ENCODE measurements around the gene TPD52L2. TPM values are rescaled to one million over a fixed set of nuclear protein-coding genes. Genes with fewer than 3 reads are reported as not detected.

The TPD52L2 gene
- total RNA-seq, 1 donor from 2014 or later = 141 TPM

DNA sequence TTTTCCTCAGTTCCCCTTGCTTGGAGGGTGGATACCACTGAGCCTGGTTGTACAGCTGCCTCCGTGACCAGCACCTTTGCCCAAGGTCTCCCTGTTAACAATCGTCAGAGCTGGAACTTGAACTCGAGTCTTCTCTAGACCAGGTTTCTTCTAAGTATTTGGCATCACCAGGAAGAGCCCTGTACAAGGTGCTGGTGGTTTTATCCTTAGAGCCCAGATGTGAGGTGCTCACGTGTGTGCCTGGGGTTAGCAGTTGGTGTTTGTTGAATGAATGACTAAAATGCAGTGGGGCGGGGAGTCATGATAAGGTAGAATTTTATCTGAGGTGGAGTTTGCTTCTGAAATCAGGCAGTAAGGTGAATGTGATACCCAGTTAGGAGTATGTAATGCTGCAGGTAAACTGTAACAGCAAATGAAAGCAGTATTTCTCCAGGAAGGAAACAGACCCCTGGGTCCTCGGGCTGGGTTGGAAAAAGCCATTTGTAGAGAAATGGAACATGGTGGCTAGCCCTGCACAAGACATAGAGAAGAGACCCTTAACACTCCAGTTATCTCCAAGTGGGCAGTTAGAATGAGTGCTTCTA is 33.0 kb downstream of the TPD52L2 start:
- Mint-ChIP-seq H3K27ac (ENCODE audit: unreplicated experiment) (peak overlapping the region; percentile 5), H3K4me3 (ENCODE audit: unreplicated experiment) (no peak overlapping the region), H3K9me3 (ENCODE audit: low read depth) (no peaks in the 10 kb centered on the region), H3K27me3 (ENCODE audit: low read depth) (no peaks in the 10 kb centered on the region), H3K36me3 (ENCODE audit: low read depth) (no peaks in the 10 kb centered on the region), H3K4me1 (ENCODE audit: low read depth) (peaks cover 42% of the 10 kb centered on the region)
- TF ChIP-seq CTCF (IDR thresholded peaks at IDR 0.05) = no peak
- DNase-seq (ENCODE audit: low spot score) = no peak

GRCh38 chr20:63898882-63899558 is 34.0 kb downstream of the TPD52L2 start:
- Mint-ChIP-seq H3K27ac (ENCODE audit: unreplicated experiment) (no peak overlapping the region), H3K36me3 (ENCODE audit: low read depth) (no peaks in the 10 kb centered on the region), H3K9me3 (ENCODE audit: low read depth) (no peaks in the 10 kb centered on the region), H3K4me3 (ENCODE audit: unreplicated experiment) (no peak overlapping the region), H3K27me3 (ENCODE audit: low read depth) (no peaks in the 10 kb centered on the region), H3K4me1 (ENCODE audit: low read depth) (peaks cover 44% of the 10 kb centered on the region)
- no peak for DNase-seq (ENCODE audit: low spot score)
- no peak for TF ChIP-seq CTCF (IDR thresholded peaks at IDR 0.05)

DNA sequence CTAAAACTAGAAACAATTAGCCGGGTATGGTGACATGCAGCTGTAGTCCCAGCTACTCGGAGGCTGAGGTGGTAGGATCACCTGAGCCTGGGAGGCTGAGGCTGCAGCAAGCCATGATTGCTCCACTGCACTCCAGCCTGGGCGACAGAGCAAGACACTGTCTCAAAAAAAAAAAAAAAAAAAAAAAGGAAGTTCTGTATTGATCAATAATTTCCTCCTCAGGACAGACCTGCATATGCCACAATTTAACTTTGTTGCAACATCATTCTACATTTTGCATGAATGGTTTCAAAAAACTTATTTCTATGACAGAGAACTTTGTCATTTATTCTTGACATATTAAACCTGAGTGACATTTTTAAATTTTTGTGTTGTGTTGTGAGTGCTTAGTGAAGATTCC is 35.3 kb downstream of the TPD52L2 start:
- no peak overlapping the region for H3K27ac Mint-ChIP-seq (ENCODE audit: unreplicated experiment)
- no peaks in the 10 kb centered on the region for H3K36me3 Mint-ChIP-seq (ENCODE audit: low read depth)
- peaks cover 38% of the 10 kb centered on the region for H3K4me1 Mint-ChIP-seq (ENCODE audit: low read depth)
- TF ChIP-seq CTCF (IDR thresholded peaks at IDR 0.05) = no peak
- DNase-seq (ENCODE audit: low spot score) = no peak
- no peaks in the 10 kb centered on the region for H3K9me3 Mint-ChIP-seq (ENCODE audit: low read depth)
- no peaks in the 10 kb centered on the region for H3K27me3 Mint-ChIP-seq (ENCODE audit: low read depth)
- no peak overlapping the region for H3K4me3 Mint-ChIP-seq (ENCODE audit: unreplicated experiment)

- H3K36me3 Mint-ChIP-seq (ENCODE audit: low read depth) = no peaks in the 10 kb centered on the region
Observed at GRCh38 chr20:63903796-63904561, 38.9 kb downstream of the TPD52L2 start.

More at GRCh38 chr20:63903796-63904561, 38.9 kb downstream of the TPD52L2 start:
- peaks cover 18% of the 10 kb centered on the region for H3K4me1 Mint-ChIP-seq (ENCODE audit: low read depth)
- H3K27ac Mint-ChIP-seq (ENCODE audit: unreplicated experiment) = no peak overlapping the region
- TF ChIP-seq CTCF (IDR thresholded peaks at IDR 0.05) = no peak
- no peaks in the 10 kb centered on the region for H3K9me3 Mint-ChIP-seq (ENCODE audit: low read depth)
- no peaks in the 10 kb centered on the region for H3K27me3 Mint-ChIP-seq (ENCODE audit: low read depth)
- no peak for DNase-seq (ENCODE audit: low spot score)
- no peak overlapping the region for H3K4me3 Mint-ChIP-seq (ENCODE audit: unreplicated experiment)
